Posterior cingulate gyrus (tissue), 11 donors: Measurements from ENCODE around the gene NOP58.
"Not testable (repeated sequence)": the region's sequence is repeated elsewhere in the genome, so short reads cannot be mapped to it uniquely, and the experiment has no call there.

Experiments used
- DNase-seq, 10 donors: peaks; one replicate each; pipeline versions ENCODE4 v3.0.0 to v3.0.0-alpha.2; 2020 to 2021; ENCODE audit warnings: mixed read lengths in 3 of 10
- intact Hi-C: fragments of 100-400 bp; cut with DNase I; formaldehyde crosslinking; loops from one replicate; pipeline ENCODE4 v1.15.1; 2023

Gene NOP58

GRCh38 chr2:202265467-202266277 is at the start of gene NOP58:
Gene NOP58 (plus strand): TSS chr2:202265763. CDS start chr2:202265942, 179 bp downstream.
- intact Hi-C loops, result loop anchor here (2.0 kb wide), 1 partner anchor 27 kb away; the partner anchor contains the start of gene SUMO1
- peak; percentile 85 to 98 (median 92) for DNase-seq

GRCh38 chr2:202221873-202222272 is 43.7 kb upstream of the NOP58 start:
- DNase-seq, result no peak
- intact Hi-C loops, result no loop called here

- DNase-seq, result peak in 9 of 10 donors; percentile 11 to 91 (median 34)
- intact Hi-C loops, result loop anchor here (2.0 kb wide), 1 partner anchor 27 kb away; the partner anchor contains the start of gene NOP58
These were observed 27.8 kb upstream of the NOP58 start for GRCh38 chr2:202237787-202238233.

GRCh38 chr2:202238234-202239197 is 27.0 kb upstream of the NOP58 start, which contains the start of gene SUMO1:
Gene SUMO1 (minus strand): TSS chr2:202238597. CDS start chr2:202238451, 146 bp downstream.
- DNase-seq, result peak; percentile 85 to 99 (median 94)
- intact Hi-C loops, result loop anchor here (2.0 kb wide), 1 partner anchor 26 kb away; the partner anchor contains the start of gene NOP58

- DNase-seq, intact Hi-C loops: not testable (repeated sequence)
These were observed 17.9 kb upstream of the NOP58 start for GRCh38 chr2:202247710-202248109.

GRCh38 chr2:202249521-202250253 is 15.9 kb upstream of the NOP58 start:
- intact Hi-C loops, result no loop called here

GRCh38 chr2:202251494-202251893 is 14.1 kb upstream of the NOP58 start:
- no peak for DNase-seq
- intact Hi-C loops, result no loop called here

More at GRCh38 chr2:202249521-202250253, 15.9 kb upstream of the NOP58 start:
- no peak for DNase-seq

- DNase-seq, result peak in 1 of 10 donors; percentile 24
- intact Hi-C loops, result no loop called here
These were observed 4.0 kb upstream of the NOP58 start for GRCh38 chr2:202261531-202261930.

GRCh38 chr2:202267495-202267894 is 1.9 kb downstream of the NOP58 start:
- no peak for DNase-seq
- intact Hi-C loops, result no loop called here

GRCh38 chr2:202269585-202269984 is 4.0 kb downstream of the NOP58 start:
- DNase-seq, result no peak
- intact Hi-C loops, result no loop called here

GRCh38 chr2:202270487-202270886 is 4.9 kb downstream of the NOP58 start:
- no peak for DNase-seq
- intact Hi-C loops, result loop anchor here (10.0 kb wide), 1 partner anchor 104 kb away; the partner anchor contains the start of gene BMPR2

GRCh38 chr2:202276078-202276720 is 10.6 kb downstream of the NOP58 start:
- intact Hi-C loops, result loop anchor here (10.0 kb wide), 1 partner anchor 99 kb away; the partner anchor contains the start of gene BMPR2
- DNase-seq, result not testable (repeated sequence)

- DNase-seq, result no peak
- intact Hi-C loops, result loop anchor here (10.0 kb wide), 1 partner anchor 97 kb away; the partner anchor contains the start of gene BMPR2
These were observed 12.6 kb downstream of the NOP58 start for GRCh38 chr2:202278036-202278760.

GRCh38 chr2:202278944-202279343 is 13.4 kb downstream of the NOP58 start:
- no peak for DNase-seq
- intact Hi-C loops, result loop anchor here (10.0 kb wide), 1 partner anchor 96 kb away; the partner anchor contains the start of gene BMPR2

- no peak for DNase-seq
- intact Hi-C loops, result no loop called here
These were observed 21.0 kb downstream of the NOP58 start for GRCh38 chr2:202286595-202286994.

- DNase-seq, result no peak
- intact Hi-C loops, result no loop called here
These were observed 24.0 kb downstream of the NOP58 start for GRCh38 chr2:202289394-202290204.

GRCh38 chr2:202290316-202290715 is 24.8 kb downstream of the NOP58 start:
- intact Hi-C loops, result no loop called here
- DNase-seq, result no peak

- DNase-seq, result no peak
- intact Hi-C loops, result no loop called here
These were observed 25.4 kb downstream of the NOP58 start for GRCh38 chr2:202290970-202291369.
